Measurements from ENCODE around the gene TAF13.

TAF13 gene

DNA sequence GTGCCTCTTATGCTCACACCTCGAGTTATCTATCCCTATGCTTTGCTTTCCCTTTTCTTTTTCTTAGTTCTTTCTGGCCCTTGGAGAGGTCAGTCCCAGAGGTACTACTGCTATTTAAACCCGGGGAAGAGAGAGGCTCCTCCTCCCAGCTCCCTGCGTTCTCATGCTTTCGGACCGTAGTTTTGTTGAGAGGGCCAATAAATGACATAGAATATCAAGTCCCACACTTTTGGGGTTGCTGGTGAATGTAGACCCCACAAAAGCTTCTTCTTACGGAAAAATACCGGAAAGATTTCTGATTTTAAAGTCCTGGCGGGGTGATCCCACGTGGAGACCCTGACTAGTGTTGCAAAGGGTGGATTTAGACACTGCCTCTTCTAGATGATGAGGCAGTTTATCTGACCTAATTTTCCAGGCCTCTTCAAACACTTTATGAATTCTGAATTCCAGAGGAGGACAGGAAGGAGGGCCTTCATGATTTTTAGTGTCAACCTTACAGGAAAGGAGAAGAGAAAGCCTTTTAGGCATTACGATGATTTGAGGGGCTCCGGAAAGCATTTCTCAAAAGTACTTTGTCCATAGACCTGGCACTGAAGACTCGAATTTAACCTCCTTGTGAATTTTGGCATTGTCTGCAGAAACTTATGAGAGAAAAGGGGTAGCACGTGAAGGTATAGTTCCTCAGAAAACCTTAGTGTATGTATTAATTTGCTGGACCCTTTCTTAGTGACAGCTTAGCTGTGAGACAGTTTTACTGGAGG is 15.5 kb upstream of the TAF13 start:
- H3K27ac ChIP-seq: peak overlapping the region; percentile 96

DNA sequence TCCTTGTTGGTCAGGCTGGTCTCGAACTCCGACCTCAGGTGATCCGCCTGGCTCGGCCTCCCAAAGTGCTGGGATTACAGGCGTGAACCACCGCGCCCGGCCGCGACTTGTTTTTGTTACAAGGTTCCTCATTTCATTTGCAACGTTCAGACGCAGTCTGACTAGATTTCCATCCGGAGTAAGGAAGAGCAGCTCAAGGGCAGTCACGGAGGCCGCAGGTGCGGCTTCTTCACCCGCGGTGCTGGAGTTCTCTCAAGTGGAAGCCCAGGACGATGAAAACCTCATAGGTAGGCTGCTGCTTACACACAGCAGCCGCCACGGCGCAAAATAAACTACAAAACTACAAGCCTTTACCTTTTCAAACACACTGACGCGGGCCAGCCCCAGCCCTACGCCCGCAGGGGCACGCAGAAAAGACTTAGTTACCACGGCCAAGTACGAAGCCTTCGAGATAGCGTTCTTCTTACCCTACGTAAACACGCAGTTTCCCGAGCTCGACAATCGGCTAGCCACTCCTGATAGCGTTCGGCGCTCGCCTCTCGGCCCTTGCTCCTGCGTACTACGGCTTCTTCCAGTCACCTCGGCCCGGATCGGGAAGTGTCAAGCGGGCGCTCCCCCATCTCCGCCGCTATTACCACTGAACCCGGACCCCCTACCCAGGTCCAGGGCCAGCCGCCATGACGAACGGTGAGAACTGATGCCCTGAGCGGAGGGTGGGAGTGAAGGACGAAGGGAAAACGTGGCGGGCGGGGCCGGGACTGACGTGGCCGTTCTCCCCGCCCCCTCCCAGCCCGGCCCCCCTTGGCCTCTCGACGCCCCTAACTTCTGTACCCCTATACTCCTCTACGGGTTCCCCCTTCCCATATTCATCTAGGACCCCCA is 14.6 kb upstream of the TAF13 start, which contains the start of gene TMEM167B:
TMEM167B (plus strand) TSS at position 569 of the 882 bp plus-strand sequence; CDS start at position 678, 109 bp downstream.
- TF ChIP-seq, protein P1, sequence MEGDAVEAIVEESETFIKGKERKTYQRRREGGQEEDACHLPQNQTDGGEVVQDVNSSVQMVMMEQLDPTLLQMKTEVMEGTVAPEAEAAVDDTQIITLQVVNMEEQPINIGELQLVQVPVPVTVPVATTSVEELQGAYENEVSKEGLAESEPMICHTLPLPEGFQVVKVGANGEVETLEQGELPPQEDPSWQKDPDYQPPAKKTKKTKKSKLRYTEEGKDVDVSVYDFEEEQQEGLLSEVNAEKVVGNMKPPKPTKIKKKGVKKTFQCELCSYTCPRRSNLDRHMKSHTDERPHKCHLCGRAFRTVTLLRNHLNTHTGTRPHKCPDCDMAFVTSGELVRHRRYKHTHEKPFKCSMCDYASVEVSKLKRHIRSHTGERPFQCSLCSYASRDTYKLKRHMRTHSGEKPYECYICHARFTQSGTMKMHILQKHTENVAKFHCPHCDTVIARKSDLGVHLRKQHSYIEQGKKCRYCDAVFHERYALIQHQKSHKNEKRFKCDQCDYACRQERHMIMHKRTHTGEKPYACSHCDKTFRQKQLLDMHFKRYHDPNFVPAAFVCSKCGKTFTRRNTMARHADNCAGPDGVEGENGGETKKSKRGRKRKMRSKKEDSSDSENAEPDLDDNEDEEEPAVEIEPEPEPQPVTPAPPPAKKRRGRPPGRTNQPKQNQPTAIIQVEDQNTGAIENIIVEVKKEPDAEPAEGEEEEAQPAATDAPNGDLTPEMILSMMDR (IDR thresholded peaks at IDR 0.05): no peak
- no peak for TF ChIP-seq ZFX (IDR thresholded peaks at IDR 0.05; ENCODE audit: borderline replicate concordance)
- H3K27ac ChIP-seq: peak within 1 kb of the TSS; percentile 96

More for the DNA sequence above, 15.5 kb upstream of the TAF13 start:
- no peak for TF ChIP-seq ZFX (IDR thresholded peaks at IDR 0.05; ENCODE audit: borderline replicate concordance)
- TF ChIP-seq, protein P1 (IDR thresholded peaks at IDR 0.05): no peak

DNA sequence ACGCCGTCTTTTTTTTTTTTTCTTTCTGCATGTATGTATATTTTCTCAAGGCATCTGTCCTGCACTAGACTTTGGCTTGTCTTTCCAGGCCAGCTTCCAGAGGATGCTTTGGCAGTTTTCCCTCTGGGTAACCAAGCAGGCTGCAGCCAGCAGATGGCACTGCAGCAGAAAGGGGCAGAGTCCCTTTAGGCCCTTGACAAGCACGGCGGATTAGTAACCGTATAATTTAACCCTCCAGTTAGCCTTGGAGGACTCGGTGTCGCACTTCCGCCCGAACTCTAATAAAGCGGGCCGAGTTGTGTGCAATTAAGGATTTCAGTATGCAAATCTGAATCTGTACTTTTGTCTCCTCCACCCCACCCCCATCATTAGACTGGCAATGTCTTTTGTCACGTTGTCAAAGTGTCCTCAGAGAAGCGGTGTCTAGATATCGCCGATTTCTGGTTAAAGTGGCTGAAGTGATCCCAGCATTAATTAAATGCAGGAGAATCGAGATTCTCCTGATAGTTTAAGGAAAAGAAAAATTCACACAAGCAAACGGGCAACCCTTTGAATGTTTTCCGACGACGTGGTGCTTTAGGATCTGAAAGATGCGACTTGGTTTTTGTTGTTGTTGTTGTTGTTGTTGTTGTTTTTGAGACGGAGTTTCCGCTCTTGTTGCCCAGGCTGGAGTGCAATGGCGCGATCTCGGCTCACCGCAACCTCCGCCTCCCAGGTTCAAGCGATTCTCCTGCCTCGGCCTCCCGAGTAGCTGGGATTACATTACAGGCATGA is 13.6 kb upstream of the TAF13 start:
- peak overlapping the region; percentile 96 for H3K27ac ChIP-seq

DNA sequence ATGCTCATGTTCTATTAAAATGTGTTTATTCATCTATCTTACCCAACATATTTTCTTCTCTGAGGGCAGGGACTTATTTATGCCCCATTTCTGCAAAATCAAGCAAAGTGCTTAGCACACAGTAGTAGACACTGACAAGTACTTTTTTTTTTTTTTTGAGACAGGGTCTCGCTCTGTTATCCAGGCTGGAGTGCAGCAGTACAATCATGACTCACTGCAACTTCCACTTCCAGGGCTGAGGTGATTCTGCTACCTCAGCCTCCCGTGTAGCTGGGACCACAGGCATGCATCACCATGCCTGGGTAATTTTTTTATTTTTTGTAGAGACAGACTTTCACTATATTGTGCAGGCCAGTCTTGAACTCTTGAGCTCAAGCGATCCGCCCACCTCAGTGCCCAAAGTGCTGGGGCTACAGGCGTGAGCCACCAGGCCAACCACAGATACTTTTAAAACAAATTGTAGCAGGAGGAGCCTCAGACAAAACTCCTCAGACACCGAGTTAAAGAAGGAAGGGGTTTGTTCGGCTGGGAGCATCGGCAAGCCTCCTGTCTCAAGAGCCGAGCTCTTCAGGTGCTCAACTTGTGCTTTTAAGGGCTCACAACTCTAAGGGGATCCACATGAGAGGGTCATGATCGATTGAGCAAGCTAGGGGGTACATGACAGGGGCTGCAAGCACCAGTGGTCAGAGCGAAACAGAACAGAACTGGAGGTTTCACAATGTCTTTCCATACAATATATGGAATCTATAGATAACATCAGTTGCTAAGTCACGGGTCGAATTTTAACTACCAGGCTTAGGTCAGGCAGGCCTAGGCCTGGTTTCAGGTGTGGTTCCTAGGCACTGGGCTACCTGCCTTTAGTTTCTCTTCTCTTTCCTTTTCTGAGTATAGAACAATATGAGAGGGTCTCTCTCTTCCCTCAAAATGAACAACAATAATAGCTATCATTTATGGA is 9.0 kb upstream of the TAF13 start:
- no peak for TF ChIP-seq ZFX (IDR thresholded peaks at IDR 0.05; ENCODE audit: borderline replicate concordance)
- TF ChIP-seq, protein P1 (IDR thresholded peaks at IDR 0.05): no peak
- no peak overlapping the region for H3K27ac ChIP-seq

More for the DNA sequence above, 13.6 kb upstream of the TAF13 start:
- TF ChIP-seq ZFX (IDR thresholded peaks at IDR 0.05; ENCODE audit: borderline replicate concordance): no peak
- TF ChIP-seq, protein P1 (IDR thresholded peaks at IDR 0.05): peak; percentile 97

DNA sequence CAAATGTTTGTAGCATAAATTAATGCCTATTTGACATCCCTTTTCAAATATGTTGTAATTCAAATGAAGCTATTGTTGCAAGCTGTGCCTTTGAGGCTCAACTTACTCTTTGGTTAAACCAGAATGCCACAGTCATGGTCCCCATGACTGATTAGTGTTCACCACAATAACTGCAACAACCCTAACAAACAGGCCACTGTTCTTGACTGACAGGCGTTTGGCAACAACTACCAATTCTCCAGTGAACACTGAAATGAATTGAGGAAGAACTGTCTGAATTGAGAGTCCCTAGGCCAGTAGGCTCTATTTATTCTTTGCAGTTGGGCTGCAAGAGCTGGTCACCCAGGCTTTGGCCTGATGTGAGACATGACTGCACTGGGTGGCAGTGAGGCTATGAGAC is 8.1 kb upstream of the TAF13 start:
- H3K27ac ChIP-seq: no peak overlapping the region
- TF ChIP-seq ZFX (IDR thresholded peaks at IDR 0.05; ENCODE audit: borderline replicate concordance): no peak
- TF ChIP-seq, protein P1 (IDR thresholded peaks at IDR 0.05): no peak

DNA sequence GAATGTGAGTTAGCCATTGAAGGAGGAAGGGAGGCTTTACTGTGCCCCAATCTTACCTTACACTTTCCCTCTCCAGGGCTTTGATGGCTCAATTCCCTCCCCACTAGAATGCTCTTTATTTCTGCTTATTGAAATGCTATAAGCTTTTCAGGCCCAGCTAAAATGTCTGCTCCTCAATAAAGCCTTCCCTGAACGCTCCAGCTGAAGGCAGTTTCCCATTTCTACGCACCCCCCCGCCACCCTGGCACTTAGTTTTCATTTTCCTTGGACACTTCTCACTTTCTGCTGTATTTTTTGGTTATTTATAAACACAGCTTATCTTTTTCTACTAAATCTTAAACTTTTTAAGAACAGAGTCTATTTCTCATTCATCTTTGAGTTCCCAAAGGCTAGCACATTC is 7.7 kb upstream of the TAF13 start:
- no peak overlapping the region for H3K27ac ChIP-seq
- TF ChIP-seq, protein P1 (IDR thresholded peaks at IDR 0.05): no peak
- no peak for TF ChIP-seq ZFX (IDR thresholded peaks at IDR 0.05; ENCODE audit: borderline replicate concordance)

All from 22Rv1 (cell line).